ENCODE results near the gene UROS.

DNA sequence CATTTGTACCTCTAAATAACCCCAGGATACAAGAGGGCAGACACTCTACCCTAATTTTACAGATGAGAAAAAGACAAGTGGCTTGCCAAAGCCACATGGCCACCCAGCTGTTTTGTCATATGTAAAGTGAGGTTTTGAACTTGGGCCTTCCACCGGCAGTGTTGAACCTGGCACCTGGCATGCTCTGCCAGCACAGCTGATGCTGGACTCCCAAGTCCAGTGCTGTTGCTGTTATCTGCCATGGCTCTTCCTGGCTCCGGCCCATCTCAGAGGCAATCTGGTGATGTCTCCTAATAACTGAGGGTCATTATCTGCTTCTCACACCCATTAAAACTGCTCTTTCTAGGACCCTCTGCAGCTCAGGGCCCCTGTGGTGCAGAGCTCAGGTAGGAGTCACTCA lies 25.3 kb upstream of the UROS start:
- TF ChIP-seq MYC (IDR thresholded peaks at IDR 0.05; ENCODE audit: borderline replicate concordance, low read length) (no peak), POLR2A (IDR thresholded peaks at IDR 0.05; ENCODE audit: low read length) (no peak), SMC3 (IDR thresholded peaks at IDR 0.05) (no peak), RAD21 (conservative IDR thresholded peaks at IDR 0.05 in 1 of 2, IDR thresholded peaks at IDR 0.05 in 1 of 2) (no peak), ESRRA (IDR thresholded peaks at IDR 0.05; ENCODE audit: borderline replicate concordance, low read length) (no peak), HDAC2 (IDR thresholded peaks at IDR 0.05) (no peak)
- TF ChIP-seq, protein P1, sequence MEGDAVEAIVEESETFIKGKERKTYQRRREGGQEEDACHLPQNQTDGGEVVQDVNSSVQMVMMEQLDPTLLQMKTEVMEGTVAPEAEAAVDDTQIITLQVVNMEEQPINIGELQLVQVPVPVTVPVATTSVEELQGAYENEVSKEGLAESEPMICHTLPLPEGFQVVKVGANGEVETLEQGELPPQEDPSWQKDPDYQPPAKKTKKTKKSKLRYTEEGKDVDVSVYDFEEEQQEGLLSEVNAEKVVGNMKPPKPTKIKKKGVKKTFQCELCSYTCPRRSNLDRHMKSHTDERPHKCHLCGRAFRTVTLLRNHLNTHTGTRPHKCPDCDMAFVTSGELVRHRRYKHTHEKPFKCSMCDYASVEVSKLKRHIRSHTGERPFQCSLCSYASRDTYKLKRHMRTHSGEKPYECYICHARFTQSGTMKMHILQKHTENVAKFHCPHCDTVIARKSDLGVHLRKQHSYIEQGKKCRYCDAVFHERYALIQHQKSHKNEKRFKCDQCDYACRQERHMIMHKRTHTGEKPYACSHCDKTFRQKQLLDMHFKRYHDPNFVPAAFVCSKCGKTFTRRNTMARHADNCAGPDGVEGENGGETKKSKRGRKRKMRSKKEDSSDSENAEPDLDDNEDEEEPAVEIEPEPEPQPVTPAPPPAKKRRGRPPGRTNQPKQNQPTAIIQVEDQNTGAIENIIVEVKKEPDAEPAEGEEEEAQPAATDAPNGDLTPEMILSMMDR (IDR thresholded peaks at IDR 0.05): no peak
- TF ChIP-seq, protein P2, sequence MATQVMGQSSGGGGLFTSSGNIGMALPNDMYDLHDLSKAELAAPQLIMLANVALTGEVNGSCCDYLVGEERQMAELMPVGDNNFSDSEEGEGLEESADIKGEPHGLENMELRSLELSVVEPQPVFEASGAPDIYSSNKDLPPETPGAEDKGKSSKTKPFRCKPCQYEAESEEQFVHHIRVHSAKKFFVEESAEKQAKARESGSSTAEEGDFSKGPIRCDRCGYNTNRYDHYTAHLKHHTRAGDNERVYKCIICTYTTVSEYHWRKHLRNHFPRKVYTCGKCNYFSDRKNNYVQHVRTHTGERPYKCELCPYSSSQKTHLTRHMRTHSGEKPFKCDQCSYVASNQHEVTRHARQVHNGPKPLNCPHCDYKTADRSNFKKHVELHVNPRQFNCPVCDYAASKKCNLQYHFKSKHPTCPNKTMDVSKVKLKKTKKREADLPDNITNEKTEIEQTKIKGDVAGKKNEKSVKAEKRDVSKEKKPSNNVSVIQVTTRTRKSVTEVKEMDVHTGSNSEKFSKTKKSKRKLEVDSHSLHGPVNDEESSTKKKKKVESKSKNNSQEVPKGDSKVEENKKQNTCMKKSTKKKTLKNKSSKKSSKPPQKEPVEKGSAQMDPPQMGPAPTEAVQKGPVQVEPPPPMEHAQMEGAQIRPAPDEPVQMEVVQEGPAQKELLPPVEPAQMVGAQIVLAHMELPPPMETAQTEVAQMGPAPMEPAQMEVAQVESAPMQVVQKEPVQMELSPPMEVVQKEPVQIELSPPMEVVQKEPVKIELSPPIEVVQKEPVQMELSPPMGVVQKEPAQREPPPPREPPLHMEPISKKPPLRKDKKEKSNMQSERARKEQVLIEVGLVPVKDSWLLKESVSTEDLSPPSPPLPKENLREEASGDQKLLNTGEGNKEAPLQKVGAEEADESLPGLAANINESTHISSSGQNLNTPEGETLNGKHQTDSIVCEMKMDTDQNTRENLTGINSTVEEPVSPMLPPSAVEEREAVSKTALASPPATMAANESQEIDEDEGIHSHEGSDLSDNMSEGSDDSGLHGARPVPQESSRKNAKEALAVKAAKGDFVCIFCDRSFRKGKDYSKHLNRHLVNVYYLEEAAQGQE (IDR thresholded peaks at IDR 0.05): no peak
